Measurements from ENCODE around the gene FGF21.
A peak's percentile ranks its signal among the peaks of the same experiment; 100 is the strongest.
"Not testable (repeated sequence)": the region's sequence is repeated elsewhere in the genome, so short reads cannot be mapped to it uniquely, and the experiment has no call there.

FGF21 gene

DNA sequence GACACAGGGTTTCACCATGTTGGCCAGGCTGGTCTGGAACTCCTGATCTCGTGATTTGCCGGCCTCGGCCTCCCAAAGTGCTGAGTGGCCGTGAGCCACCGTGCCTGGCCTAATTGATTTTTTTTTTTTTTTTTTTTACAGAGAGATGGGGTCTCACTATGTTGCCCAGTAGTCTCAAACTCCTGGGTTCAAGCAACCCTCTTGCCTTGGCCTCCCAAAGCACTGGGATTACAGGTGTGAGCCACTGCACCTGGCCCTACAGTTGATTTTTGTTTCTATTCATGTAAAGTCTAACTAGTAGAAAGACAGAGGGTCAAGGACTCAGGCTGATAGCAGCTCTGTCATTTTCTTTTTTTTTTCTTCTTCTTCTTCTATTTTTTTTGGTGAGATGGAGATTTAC lies 21.8 kb downstream of the FGF21 start:
- no peak for TF ChIP-seq CTCF (IDR thresholded peaks at IDR 0.05; ENCODE audit: low read depth, low read length, missing control alignments)
- no peak for DNase-seq (ENCODE audit: low read depth)
- no peak overlapping the region for H3K4me3 ChIP-seq (ENCODE audit: low read depth, low read length)

- no peak for DNase-seq (ENCODE audit: low read depth)
- TF ChIP-seq CTCF (IDR thresholded peaks at IDR 0.05; ENCODE audit: low read depth, low read length, missing control alignments) = no peak
- H3K4me3 ChIP-seq (ENCODE audit: low read depth, low read length) = no peak overlapping the region
These were observed 22.4 kb downstream of the FGF21 start for GRCh38 chr19:48777720-48778119.

DNA sequence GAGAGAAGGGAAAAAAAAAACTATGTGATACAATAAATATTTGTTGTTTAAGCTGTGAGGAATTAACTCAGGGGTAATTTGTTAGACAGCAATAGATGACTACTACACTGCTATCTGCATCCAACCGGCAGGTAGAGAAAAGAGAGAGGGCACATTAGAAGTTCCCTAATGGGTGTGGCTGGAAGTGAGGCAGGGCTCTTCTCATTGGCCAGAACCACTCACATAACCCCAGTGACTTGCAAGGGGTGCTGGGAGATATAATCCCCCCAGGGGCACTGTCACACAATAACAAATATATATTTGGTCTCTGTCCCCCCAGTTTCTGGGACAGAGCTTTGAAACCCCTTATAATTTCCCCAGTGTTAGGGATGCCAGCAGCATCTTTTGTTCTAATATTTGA lies 24.3 kb downstream of the FGF21 start:
- no peak for DNase-seq (ENCODE audit: low read depth)
- no peak overlapping the region for H3K4me3 ChIP-seq (ENCODE audit: low read depth, low read length)
- no peak for TF ChIP-seq CTCF (IDR thresholded peaks at IDR 0.05; ENCODE audit: low read depth, low read length, missing control alignments)

DNA sequence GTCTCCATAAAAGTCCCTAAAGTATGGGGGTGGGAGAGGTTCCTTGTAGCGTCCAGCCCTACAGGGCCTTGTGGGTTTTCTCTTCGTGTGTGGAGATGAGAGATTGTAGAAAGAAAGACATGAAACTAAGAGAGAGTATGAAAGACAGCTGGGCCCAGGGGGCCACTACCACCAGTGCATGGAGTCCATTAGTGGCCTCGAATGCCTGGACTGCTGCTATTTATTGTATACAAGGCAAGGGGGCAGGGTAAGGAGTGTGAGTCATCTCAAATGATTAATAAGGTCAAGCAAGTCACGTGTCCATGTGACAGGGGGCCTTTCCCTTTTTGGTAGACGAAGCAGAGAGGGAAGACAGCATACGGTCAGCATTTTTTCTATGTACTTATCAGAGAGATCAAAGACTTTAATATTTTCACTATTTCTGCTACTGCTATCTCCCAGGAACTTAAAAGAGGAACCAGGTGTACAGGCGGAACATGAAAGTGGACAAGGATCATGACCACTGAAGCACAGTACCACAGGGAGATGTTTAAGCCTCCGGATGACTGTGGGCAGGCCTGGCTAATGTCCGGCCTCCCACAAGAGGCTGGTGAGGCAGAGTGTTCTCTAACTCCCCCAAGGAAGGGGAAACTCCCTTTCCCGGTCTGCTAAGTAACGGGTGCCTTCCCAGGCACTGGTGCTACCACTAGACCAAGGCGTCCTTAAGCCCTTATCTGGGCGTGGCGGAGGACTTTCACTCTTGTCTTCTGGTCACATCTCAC lies 25.5 kb downstream of the FGF21 start:
- no peak for TF ChIP-seq CTCF (IDR thresholded peaks at IDR 0.05; ENCODE audit: low read depth, low read length, missing control alignments)
- no peak overlapping the region for H3K4me3 ChIP-seq (ENCODE audit: low read depth, low read length)
- DNase-seq (ENCODE audit: low read depth) = no peak

DNA sequence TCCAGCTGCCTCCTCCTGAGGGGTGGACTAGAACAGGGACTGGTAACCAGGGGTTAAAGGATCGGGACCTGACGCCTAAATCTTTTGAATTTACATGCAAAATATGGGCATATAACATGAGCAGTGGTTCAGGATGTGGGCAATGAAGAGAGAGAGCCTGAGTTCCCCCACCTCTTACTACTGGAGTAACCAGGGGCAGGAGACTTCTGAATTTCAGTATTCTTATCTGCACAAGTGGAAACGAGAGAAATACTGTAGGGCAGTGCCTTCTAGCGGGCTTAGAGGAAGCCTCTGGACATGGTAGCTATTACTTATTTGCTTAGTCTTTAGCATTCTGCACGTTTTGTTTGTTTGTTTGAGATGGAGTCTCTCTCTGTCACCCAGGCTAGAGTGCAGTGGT lies 29.2 kb downstream of the FGF21 start:
- TF ChIP-seq CTCF (IDR thresholded peaks at IDR 0.05; ENCODE audit: low read depth, low read length, missing control alignments) = peak; percentile 6
- no peak overlapping the region for H3K4me3 ChIP-seq (ENCODE audit: low read depth, low read length)
- DNase-seq (ENCODE audit: low read depth) = no peak

DNA sequence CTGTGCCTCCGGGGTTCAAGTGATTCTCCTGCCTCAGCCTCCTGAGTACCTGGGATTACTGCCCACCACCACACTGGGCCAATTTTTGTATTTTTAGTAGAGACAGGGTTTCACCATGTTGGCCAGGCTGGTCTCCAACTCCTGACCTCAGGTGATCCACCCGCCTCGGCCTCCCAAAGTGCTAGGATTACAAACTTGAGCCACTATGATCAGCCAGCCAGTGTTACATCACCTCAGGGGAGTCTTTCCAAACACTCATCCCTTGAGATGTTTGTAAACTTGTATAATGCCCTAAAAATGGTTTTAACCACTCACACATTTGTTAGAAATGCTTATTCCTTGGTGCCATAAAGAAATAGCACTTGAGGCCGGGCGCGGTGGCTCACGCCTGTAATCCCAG lies 31.1 kb downstream of the FGF21 start:
- not testable (repeated sequence) for H3K4me3 ChIP-seq (ENCODE audit: low read depth, low read length)

DNA sequence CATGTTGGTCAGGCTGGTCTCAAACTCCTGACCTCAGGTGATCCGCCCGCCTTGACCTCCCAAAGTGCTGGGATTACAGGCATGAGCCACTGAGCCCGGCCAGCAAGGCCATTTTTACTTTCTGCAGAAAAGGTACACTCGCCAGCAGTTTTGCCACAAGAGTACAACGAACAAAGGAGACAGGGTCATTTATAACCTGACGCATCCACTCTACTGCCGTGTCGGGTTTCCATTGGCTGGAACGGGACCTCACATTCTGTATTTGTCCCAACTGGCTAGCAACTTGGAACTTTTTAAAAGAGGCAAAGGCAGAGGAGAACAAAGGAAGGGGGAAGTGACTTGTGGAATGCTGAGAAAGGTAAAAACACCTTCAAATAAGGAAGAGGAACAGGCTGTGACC lies 32.0 kb downstream of the FGF21 start:
- DNase-seq (ENCODE audit: low read depth); H3K4me3 ChIP-seq (ENCODE audit: low read depth, low read length): not testable (repeated sequence)

More for the DNA sequence above, 31.1 kb downstream of the FGF21 start:
- DNase-seq (ENCODE audit: low read depth) = not testable (repeated sequence)

DNA sequence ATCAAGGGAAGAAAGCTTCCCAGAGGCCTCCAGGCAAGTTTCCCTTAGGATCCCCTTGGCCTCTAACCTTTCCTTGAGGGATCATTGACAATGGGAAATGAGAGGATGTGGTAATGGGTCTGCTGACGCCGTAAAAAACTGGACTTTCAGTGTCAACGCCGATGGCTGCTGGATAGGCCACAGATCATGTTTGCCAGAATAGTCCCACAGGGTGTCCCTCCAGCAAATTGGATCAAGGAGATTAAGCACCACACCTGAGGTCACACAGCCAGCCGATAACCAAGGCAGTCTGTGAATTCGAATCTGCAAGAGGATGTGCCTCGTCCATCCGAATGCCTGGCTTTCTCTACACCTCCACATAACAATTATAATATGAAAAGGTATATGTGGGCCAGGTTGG lies 37.9 kb downstream of the FGF21 start:
- H3K4me3 ChIP-seq (ENCODE audit: low read depth, low read length) = no peak overlapping the region
- DNase-seq (ENCODE audit: low read depth) = no peak
- TF ChIP-seq CTCF (IDR thresholded peaks at IDR 0.05; ENCODE audit: low read depth, low read length, missing control alignments) = no peak

Data from GM12864 (cell line).